Loucy (cell line): ENCODE measurements around the gene CSPG4.
A peak's percentile ranks its signal among the peaks of the same experiment; 100 is the strongest.
"Not testable (repeated sequence)": the region's sequence is repeated elsewhere in the genome, so short reads cannot be mapped to it uniquely, and the experiment has no call there.

ENCODE experiments used
- H2AFZ ChIP-seq: fragments of 200-600 bp; sonication (generic); 2 replicates; pipeline ENCODE4 v1.6.0; 2016; ENCODE audit warnings: antibody characterized with exemption, mild to moderate bottlenecking, low read length, moderate library complexity
- H3F3A ChIP-seq: fragments of 200-600 bp; 2 replicates; pipeline ENCODE4 v1.6.0; 2016; ENCODE audit warnings: antibody characterized with exemption, low read depth, mild to moderate bottlenecking
- H3K27me3 ChIP-seq: fragments of 200-600 bp; sonication (generic); 2 replicates; pipeline ENCODE4 v1.6.1; 2014; ENCODE audit warnings: low read length, mild to moderate bottlenecking; ENCODE audit not compliant: insufficient read depth, poor library complexity, severe bottlenecking
- H3K36me3 ChIP-seq: fragments of 200-600 bp; sonication (generic); 2 replicates; pipeline ENCODE4 v1.6.1; 2016; ENCODE audit warnings: low read length; ENCODE audit not compliant: insufficient read depth
- H3K4me1 ChIP-seq: fragments of 200-600 bp; sonication (generic); 2 replicates; pipeline ENCODE4 v1.5.1; 2014; ENCODE audit warnings: low read length, mild to moderate bottlenecking; ENCODE audit not compliant: insufficient read depth, poor library complexity, severe bottlenecking
- H3K4me2 ChIP-seq: fragments of 200-600 bp; sonication (generic); 2 replicates; pipeline ENCODE4 v1.6.0; 2014; ENCODE audit warnings: antibody characterized with exemption, low read length, low read depth, mild to moderate bottlenecking; ENCODE audit not compliant: poor library complexity, severe bottlenecking
- H3K4me3 ChIP-seq: fragments of 200-600 bp; sonication (generic); 2 replicates; pipeline ENCODE4 v1.5.1; 2014; ENCODE audit warnings: low read length, mild to moderate bottlenecking, mixed read lengths; ENCODE audit not compliant: poor library complexity, severe bottlenecking
- H3K79me2 ChIP-seq: fragments of 200-600 bp; sonication (generic); 2 replicates; pipeline ENCODE4 v1.6.1; 2014; ENCODE audit warnings: low read length; ENCODE audit not compliant: insufficient read depth
- H3K9ac ChIP-seq: fragments of 200-600 bp; sonication (generic); 2 replicates; pipeline ENCODE4 v1.6.0; 2014; ENCODE audit warnings: mild to moderate bottlenecking, low read depth, low read length, moderate library complexity; ENCODE audit not compliant: poor library complexity, severe bottlenecking
- H3K9me2 ChIP-seq: fragments of 200-600 bp; sonication (generic); replicated peaks from 2 replicates; pipeline ENCODE4 v1.6.1; 2016; ENCODE audit warnings: low read depth, low read length, mixed read lengths
- H3K9me3 ChIP-seq: fragments of 200-600 bp; sonication (generic); 2 replicates; pipeline ENCODE4 v1.6.1; 2014; ENCODE audit warnings: mild to moderate bottlenecking, antibody characterized with exemption, low read length, low read depth; ENCODE audit not compliant: insufficient read depth
- H4K20me1 ChIP-seq: fragments of 200-600 bp; sonication (generic); 2 replicates; pipeline ENCODE4 v1.6.0; 2014; ENCODE audit warnings: antibody characterized with exemption, low read length, mild to moderate bottlenecking; ENCODE audit not compliant: insufficient read depth, poor library complexity, severe bottlenecking
- CTCF ChIP-seq: fragments of 200-600 bp; sonication (generic); conservative IDR thresholded peaks from 2 replicates; pipeline ENCODE4 v1.5.1; 2014; ENCODE audit warnings: mild to moderate bottlenecking, antibody characterized with exemption, low read length
- EZH2phosphoT487 ChIP-seq: fragments of 200-600 bp; IDR thresholded peaks from 2 replicates; pipeline ENCODE4 v1.6.1; 2018; ENCODE audit warnings: antibody characterized with exemption, mild to moderate bottlenecking, moderate library complexity, borderline replicate concordance

CSPG4 gene

GRCh38 chr15:75758071-75758872, 45.6 kb upstream of the CSPG4 start:
- Histone ChIP-seq H3K9me2 (no peaks in the 10 kb centered on the region), H2AFZ (peak overlapping the region; percentile 94), H3K27me3 (no peaks in the 10 kb centered on the region), H4K20me1 (no peaks in the 10 kb centered on the region), H3K4me2 (peak overlapping the region; percentile 91), H3K79me2 (peaks cover 9% of the 10 kb centered on the region), H3K9me3 (no peaks in the 10 kb centered on the region), H3F3A (no peaks in the 10 kb centered on the region), H3K9ac (peak overlapping the region; percentile 99), H3K4me3 (peak overlapping the region; percentile 95), H3K36me3 (no peaks in the 10 kb centered on the region), H3K4me1 (peaks cover 8% of the 10 kb centered on the region)
- no peak for TF ChIP-seq EZH2phosphoT487
- TF ChIP-seq CTCF: peak; percentile 56

- not testable (repeated sequence) for H3K9ac ChIP-seq, H3K36me3 ChIP-seq, H3K9me3 ChIP-seq, H3F3A ChIP-seq, H3K9me2 ChIP-seq, H2AFZ ChIP-seq, H3K4me1 ChIP-seq, H3K79me2 ChIP-seq, H3K4me2 ChIP-seq, H4K20me1 ChIP-seq, H3K27me3 ChIP-seq, H3K4me3 ChIP-seq
Observed at GRCh38 chr15:75754871-75755270, 42.2 kb upstream of the CSPG4 start.

GRCh38 chr15:75753145-75753544, 40.5 kb upstream of the CSPG4 start:
- peaks cover 2% of the 10 kb centered on the region for H3K4me1 ChIP-seq
- no peaks in the 10 kb centered on the region for H3K79me2 ChIP-seq
- no peak overlapping the region for H2AFZ ChIP-seq
- H3K9me3 ChIP-seq: no peaks in the 10 kb centered on the region
- H3K4me2 ChIP-seq: no peak overlapping the region
- no peaks in the 10 kb centered on the region for H3F3A ChIP-seq
- H4K20me1 ChIP-seq: no peaks in the 10 kb centered on the region
- no peak overlapping the region for H3K4me3 ChIP-seq
- TF ChIP-seq EZH2phosphoT487 (no peak), CTCF (no peak)
- H3K9me2 ChIP-seq: no peaks in the 10 kb centered on the region
- H3K36me3 ChIP-seq: no peaks in the 10 kb centered on the region
- no peak overlapping the region for H3K9ac ChIP-seq
- H3K27me3 ChIP-seq: no peaks in the 10 kb centered on the region

GRCh38 chr15:75751891-75752290, 39.2 kb upstream of the CSPG4 start:
- Histone ChIP-seq H3K4me2 (no peak overlapping the region), H3K9me3 (no peaks in the 10 kb centered on the region), H4K20me1 (no peaks in the 10 kb centered on the region), H3K9ac (no peak overlapping the region), H3F3A (no peaks in the 10 kb centered on the region), H3K27me3 (no peaks in the 10 kb centered on the region), H3K79me2 (no peaks in the 10 kb centered on the region), H3K36me3 (no peaks in the 10 kb centered on the region), H2AFZ (no peak overlapping the region), H3K4me1 (peaks cover 2% of the 10 kb centered on the region), H3K4me3 (no peak overlapping the region), H3K9me2 (no peaks in the 10 kb centered on the region)
- no peak for TF ChIP-seq CTCF
- TF ChIP-seq EZH2phosphoT487: no peak
